Tibial artery (tissue), 4 donors: ENCODE data around the gene KRCC1.

ENCODE experiments used
- DNase-seq, 2 donors: peaks; one replicate each; pipeline ENCODE4 v3.0.0-alpha.2; 2019
- H3K27ac ChIP-seq, 2 donors: fragments of 200-600 bp; sonication (generic) in 1 of 2; 1 replicate in 1 of 2; 2 replicates in 1 of 2; pipeline ENCODE4 v1.5.1; 2018 to 2019; ENCODE audit warnings: mild to moderate bottlenecking in 1 of 2
- H3K27me3 ChIP-seq, 2 donors: fragments of 200-600 bp; sonication (generic) in 1 of 2; one replicate each; pipeline versions ENCODE4 v1.5.1 to v1.6.0; 2016 to 2019
- H3K36me3 ChIP-seq, 3 donors: fragments of 200-600 bp; sonication (generic) in 2 of 3; one replicate each; pipeline ENCODE4 v1.5.1; 2016 to 2019; ENCODE audit warnings: mild to moderate bottlenecking in 2 of 3
- H3K4me1 ChIP-seq, 4 donors: fragments of 200-600 bp; sonication (generic) in 2 of 4; 1 replicate in 3 of 4; 2 replicates in 1 of 4; pipeline ENCODE4 v1.5.1; 2016 to 2019
- H3K4me3 ChIP-seq, 2 donors: fragments of 200-600 bp; sonication (generic) in 1 of 2; 1 replicate in 1 of 2; 2 replicates in 1 of 2; pipeline ENCODE4 v1.5.1; 2018 to 2019; ENCODE audit warnings: mild to moderate bottlenecking in 2 of 2
- H3K9me3 ChIP-seq, 3 donors: fragments of 200-600 bp; sonication (generic) in 1 of 3; one replicate each; pipeline ENCODE4 v1.5.1; 2016 to 2019
- intact Hi-C: fragments of 100-400 bp; cut with DNase I; formaldehyde crosslinking; loops from one replicate; pipeline ENCODE4 v1.15.0; 2023; ENCODE audit warnings: low total_unique reads
- TF ChIP-seq, protein P1 (sequence below), 2 experiments: fragments of 200-600 bp in 1 of 2; fragments of 450-650 bp in 1 of 2; IDR thresholded peaks; one replicate each; pipeline ENCODE4 v1.5.1; 2017 to 2019; ENCODE audit warnings: antibody characterized with exemption in 2 of 2, mild to moderate bottlenecking in 1 of 2, moderate library complexity in 1 of 2

KRCC1 gene

DNA sequence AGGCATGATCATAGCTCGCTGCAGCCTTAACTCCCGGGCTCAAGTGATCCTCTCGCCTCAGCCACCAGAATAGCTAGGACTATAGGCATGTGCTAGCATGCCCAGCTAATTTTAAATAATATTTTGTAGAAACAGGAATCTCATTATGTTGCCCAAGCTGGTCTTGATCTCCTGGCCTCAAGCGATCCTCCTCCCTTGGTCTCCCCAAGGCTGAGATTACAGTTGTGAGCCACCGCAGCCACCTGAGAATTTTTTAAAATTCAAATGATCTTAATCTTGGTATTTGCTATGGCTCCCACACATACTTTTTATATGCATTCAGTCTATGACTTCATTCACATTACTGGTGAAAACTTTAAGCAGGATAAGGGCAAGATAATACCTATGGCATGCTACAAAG is 13.1 kb downstream of the KRCC1 start:
- H3K4me1 ChIP-seq: peaks cover 0 to 8% (median 4%) of the 10 kb centered on the region in 4 donors
- H3K27me3 ChIP-seq: no peaks in the 10 kb centered on the region
- no peaks in the 10 kb centered on the region for H3K9me3 ChIP-seq
- DNase-seq: no peak
- no peak overlapping the region for H3K4me3 ChIP-seq
- TF ChIP-seq, protein P1, sequence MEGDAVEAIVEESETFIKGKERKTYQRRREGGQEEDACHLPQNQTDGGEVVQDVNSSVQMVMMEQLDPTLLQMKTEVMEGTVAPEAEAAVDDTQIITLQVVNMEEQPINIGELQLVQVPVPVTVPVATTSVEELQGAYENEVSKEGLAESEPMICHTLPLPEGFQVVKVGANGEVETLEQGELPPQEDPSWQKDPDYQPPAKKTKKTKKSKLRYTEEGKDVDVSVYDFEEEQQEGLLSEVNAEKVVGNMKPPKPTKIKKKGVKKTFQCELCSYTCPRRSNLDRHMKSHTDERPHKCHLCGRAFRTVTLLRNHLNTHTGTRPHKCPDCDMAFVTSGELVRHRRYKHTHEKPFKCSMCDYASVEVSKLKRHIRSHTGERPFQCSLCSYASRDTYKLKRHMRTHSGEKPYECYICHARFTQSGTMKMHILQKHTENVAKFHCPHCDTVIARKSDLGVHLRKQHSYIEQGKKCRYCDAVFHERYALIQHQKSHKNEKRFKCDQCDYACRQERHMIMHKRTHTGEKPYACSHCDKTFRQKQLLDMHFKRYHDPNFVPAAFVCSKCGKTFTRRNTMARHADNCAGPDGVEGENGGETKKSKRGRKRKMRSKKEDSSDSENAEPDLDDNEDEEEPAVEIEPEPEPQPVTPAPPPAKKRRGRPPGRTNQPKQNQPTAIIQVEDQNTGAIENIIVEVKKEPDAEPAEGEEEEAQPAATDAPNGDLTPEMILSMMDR (IDR thresholded peaks at IDR 0.05): no peak
- intact Hi-C loops: no loop called here
- H3K27ac ChIP-seq: no peak overlapping the region
- H3K36me3 ChIP-seq: peaks cover 0 to 5% (median 0%) of the 10 kb centered on the region in 3 donors

DNA sequence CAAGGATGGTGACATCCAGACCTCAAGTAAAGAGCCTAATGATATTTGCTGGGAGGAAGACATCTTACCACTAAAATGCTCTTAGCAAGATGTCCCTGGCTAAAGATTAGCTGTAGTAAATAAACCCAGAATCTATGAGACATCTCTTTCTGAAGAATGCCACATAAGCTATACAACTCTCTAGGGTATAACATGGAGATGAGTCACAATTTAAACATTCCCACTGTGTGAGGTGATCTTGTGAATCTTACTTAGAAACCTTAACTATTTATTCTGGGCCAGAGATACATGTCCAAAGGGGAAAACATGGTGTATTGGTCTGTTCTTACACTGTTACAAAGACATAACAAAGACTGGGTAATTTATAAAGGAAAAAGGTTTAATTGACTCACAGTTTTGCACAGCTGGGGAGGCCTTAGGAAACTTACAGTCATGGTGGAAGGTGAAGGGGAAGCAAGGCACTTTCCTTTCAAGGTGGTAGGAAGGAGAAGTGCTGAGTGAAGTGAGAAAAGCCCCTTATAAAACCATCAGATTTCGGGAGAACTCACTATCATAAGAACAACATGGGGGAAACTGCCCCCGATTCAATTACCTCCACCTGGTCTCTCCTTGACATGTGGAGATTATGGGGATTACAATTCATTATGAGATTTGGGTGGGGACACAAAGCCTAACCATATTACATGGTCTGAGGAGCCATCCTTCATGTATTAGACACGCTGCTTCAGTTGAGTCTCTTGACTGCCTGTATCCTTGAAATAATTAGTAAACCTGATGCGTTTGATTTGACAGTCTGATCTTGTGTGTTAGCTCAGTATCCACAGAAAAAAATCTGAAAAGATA is 17.1 kb downstream of the KRCC1 start:
- no peaks in the 10 kb centered on the region for H3K9me3 ChIP-seq
- no peak overlapping the region for H3K4me3 ChIP-seq
- intact Hi-C loops: no loop called here
- H3K27ac ChIP-seq: no peak overlapping the region
- TF ChIP-seq, protein P1 (IDR thresholded peaks at IDR 0.05): no peak
- H3K27me3 ChIP-seq: no peaks in the 10 kb centered on the region
- DNase-seq: no peak
- peaks cover 0 to 8% (median 2%) of the 10 kb centered on the region in 4 donors for H3K4me1 ChIP-seq
- H3K36me3 ChIP-seq: peaks cover 0 to 15% (median 4%) of the 10 kb centered on the region in 3 donors

DNA sequence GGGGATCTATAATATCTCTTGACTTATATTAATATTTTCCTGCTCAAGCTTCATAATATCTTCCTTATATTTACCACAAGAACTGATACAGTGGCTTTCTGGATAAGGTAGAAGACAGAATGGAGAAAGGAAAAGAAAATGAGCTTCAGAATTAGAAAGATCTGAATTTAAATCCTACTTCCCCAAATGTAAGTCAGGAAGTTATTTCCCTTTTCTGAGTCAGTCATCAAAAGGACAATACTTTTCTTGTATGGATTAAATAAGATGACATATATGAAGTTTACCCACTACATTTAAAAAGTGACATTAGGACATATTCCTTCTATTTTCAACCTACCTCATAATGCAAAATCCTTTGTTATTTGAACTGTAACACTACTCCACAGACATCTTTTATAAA is 19.0 kb downstream of the KRCC1 start:
- intact Hi-C loops: no loop called here

DNA sequence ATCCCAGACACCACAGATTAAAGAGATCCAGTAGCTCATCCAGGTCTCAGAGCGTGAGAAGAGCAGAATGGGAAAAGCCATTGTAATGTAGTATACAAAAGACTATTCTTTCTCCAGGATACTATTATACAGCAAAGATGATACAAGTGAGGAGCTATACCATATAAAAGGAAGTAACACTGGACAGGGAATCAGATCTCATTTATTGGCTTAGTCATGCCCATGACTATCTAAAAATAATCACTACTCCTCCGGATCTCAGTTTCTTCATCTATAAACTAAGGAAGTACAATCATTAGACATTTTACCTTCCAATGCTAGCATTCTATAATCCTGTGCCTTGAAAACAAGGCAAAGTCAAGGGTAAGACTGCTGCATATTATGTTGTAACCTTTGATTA is 19.4 kb downstream of the KRCC1 start:
- H3K4me1 ChIP-seq: peaks cover 0 to 8% (median 0%) of the 10 kb centered on the region in 4 donors
- DNase-seq: no peak
- no peaks in the 10 kb centered on the region for H3K27me3 ChIP-seq
- no peak overlapping the region for H3K4me3 ChIP-seq
- TF ChIP-seq, protein P1 (IDR thresholded peaks at IDR 0.05): no peak
- H3K27ac ChIP-seq: no peak overlapping the region
- H3K9me3 ChIP-seq: no peaks in the 10 kb centered on the region
- H3K36me3 ChIP-seq: peaks cover 11 to 34% (median 21%) of the 10 kb centered on the region in 3 donors
- intact Hi-C loops: no loop called here

More for the DNA sequence above, 19.0 kb downstream of the KRCC1 start:
- Histone ChIP-seq H3K9me3 (no peaks in the 10 kb centered on the region), H3K27me3 (no peaks in the 10 kb centered on the region), H3K4me3 (no peak overlapping the region), H3K36me3 (peaks cover 7 to 33% (median 21%) of the 10 kb centered on the region in 3 donors), H3K27ac (no peak overlapping the region), H3K4me1 (peaks cover 0 to 8% (median 0%) of the 10 kb centered on the region in 4 donors)
- TF ChIP-seq, protein P1 (IDR thresholded peaks at IDR 0.05): no peak
- DNase-seq: no peak

DNA sequence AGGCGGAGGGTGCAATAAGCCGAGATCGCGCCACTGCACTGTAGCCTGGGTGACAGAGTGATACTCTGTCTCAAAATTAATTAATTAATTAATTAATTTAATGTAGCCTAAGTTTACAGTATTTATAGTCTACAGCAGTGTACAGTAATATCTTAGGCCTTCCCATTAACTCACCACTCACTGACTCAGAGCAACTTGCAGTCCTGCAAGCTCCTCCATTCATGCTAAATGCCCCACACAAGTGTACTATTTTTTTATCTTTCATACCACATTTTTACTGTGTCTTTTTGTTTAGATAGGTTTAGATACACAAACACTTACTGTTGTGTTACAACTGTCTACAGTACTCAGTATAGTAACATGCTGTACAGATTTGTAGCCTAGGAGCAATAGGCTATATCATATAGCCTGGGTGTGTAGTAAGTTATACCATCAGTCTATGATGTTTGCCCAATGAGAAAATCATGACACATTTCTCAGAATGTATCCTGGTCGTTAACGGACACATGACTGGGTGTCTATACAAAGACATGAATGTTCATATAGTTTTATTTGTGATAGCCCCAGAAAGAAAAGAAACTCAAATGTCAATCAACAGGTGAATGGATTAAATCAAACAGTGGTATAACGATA is 23.4 kb downstream of the KRCC1 start:
- no peak overlapping the region for H3K4me3 ChIP-seq

More for the DNA sequence above, 23.4 kb downstream of the KRCC1 start:
- Histone ChIP-seq H3K27ac (no peak overlapping the region), H3K4me1 (no peaks in the 10 kb centered on the region), H3K9me3 (no peaks in the 10 kb centered on the region), H3K36me3 (peaks cover 38 to 61% (median 44%) of the 10 kb centered on the region in 3 donors), H3K27me3 (no peaks in the 10 kb centered on the region)
- no peak for DNase-seq
- TF ChIP-seq, protein P1 (IDR thresholded peaks at IDR 0.05): no peak
- intact Hi-C loops: no loop called here
